ENCODE measurements around the gene BCAP31. TPM values are rescaled to one million over a fixed set of nuclear protein-coding genes. Genes with fewer than 3 reads are reported as not detected.

The BCAP31 gene
- total RNA-seq, 1 experiment from 2014 or later: 138 TPM

- H3K27ac ChIP-seq (ENCODE audit: insufficient read length, low read depth, low read length): no peak overlapping the region
- H3K23me2 ChIP-seq (ENCODE audit: insufficient read length, low read depth, low read length, poor library complexity, severe bottlenecking): peaks cover 4% of the 10 kb centered on the region
- peaks cover 10% of the 10 kb centered on the region; the same call in 1 of the 2 replicates for H3K79me2 ChIP-seq (ENCODE audit: insufficient read depth, low read length)
- H3K9ac ChIP-seq (ENCODE audit: extremely low read depth, insufficient read length, low read length): no peak overlapping the region
- H3K18ac ChIP-seq (ENCODE audit: insufficient read length, low read depth, low read length): no peak overlapping the region
- H3K56ac ChIP-seq (ENCODE audit: insufficient read length, low read depth, low read length): no peak overlapping the region
- TF ChIP-seq, protein P1, sequence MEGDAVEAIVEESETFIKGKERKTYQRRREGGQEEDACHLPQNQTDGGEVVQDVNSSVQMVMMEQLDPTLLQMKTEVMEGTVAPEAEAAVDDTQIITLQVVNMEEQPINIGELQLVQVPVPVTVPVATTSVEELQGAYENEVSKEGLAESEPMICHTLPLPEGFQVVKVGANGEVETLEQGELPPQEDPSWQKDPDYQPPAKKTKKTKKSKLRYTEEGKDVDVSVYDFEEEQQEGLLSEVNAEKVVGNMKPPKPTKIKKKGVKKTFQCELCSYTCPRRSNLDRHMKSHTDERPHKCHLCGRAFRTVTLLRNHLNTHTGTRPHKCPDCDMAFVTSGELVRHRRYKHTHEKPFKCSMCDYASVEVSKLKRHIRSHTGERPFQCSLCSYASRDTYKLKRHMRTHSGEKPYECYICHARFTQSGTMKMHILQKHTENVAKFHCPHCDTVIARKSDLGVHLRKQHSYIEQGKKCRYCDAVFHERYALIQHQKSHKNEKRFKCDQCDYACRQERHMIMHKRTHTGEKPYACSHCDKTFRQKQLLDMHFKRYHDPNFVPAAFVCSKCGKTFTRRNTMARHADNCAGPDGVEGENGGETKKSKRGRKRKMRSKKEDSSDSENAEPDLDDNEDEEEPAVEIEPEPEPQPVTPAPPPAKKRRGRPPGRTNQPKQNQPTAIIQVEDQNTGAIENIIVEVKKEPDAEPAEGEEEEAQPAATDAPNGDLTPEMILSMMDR (conservative IDR thresholded peaks at IDR 0.05): no peak
- H3K23ac ChIP-seq (ENCODE audit: insufficient read length, low read depth, low read length): no peak overlapping the region
- no peaks in the 10 kb centered on the region for H3K27me3 ChIP-seq (ENCODE audit: insufficient read depth, low read length)
- H4K91ac ChIP-seq (ENCODE audit: insufficient read length, low read depth, low read length): no peak overlapping the region
- no peak overlapping the region for H2AK5ac ChIP-seq (ENCODE audit: insufficient read length, low read length)
- H3K4me2 ChIP-seq (ENCODE audit: insufficient read depth, insufficient read length, low read length): no peak overlapping the region
- no peak overlapping the region for H3K14ac ChIP-seq (ENCODE audit: insufficient read depth, low read length)
- no CpG with 5 or more reads among the region's 35 CpGs for WGBS (ENCODE audit: extremely low coverage, insufficient read length, low lambda C conversion rate)
- no peak overlapping the region for H2BK12ac ChIP-seq (ENCODE audit: insufficient read length, low read depth, low read length)
- no peak overlapping the region for H3T11ph ChIP-seq (ENCODE audit: low read length)
- no peak overlapping the region for H2BK15ac ChIP-seq (ENCODE audit: low read depth, low read length)
- H4K20me1 ChIP-seq (ENCODE audit: control insufficient read depth, insufficient read depth, insufficient read length): no peaks in the 10 kb centered on the region
- Mint-ChIP-seq H3K4me1 (peaks cover 10 to 20% of the 10 kb centered on the region in 2 experiments), H3K36me3 (ENCODE audit: insufficient read depth in 1 of 3, low read depth in 3 of 3) (peaks cover 10 to 35% (median 32%) of the 10 kb centered on the region in 3 experiments; a peak in 6 of 7 replicates), H3K9me3 (peaks cover 55 to 68% of the 10 kb centered on the region in 2 experiments), H3K27me3 (ENCODE audit: low read depth) (no peaks in the 10 kb centered on the region), H3K4me3 (peak overlapping the region; percentile 3 to 50; a peak in 2 of 5 replicates), H3K27ac (peak overlapping the region in 2 of 3 experiments; percentile 44 to 74; a peak in 3 of 7 replicates)
- H3K4ac ChIP-seq (ENCODE audit: low read depth, low read length): no peak overlapping the region
- peak; percentile 82 for DNase-seq
- no peak overlapping the region for H2BK20ac ChIP-seq (ENCODE audit: low read depth, low read length, poor library complexity, severe bottlenecking)
- no peak overlapping the region for H2BK5ac ChIP-seq (ENCODE audit: insufficient read length, low read length)
- no peak overlapping the region for H4K5ac ChIP-seq (ENCODE audit: insufficient read length, low read depth, low read length)
- peaks cover 31% of the 10 kb centered on the region for H3K9me3 ChIP-seq (ENCODE audit: control insufficient read depth, low read depth, low read length)
- no peak overlapping the region for H2AFZ ChIP-seq (ENCODE audit: low read length)
- no peaks in the 10 kb centered on the region for H3K4me1 ChIP-seq (ENCODE audit: insufficient read depth, low read length)
- no peaks in the 10 kb centered on the region for H3K79me1 ChIP-seq (ENCODE audit: insufficient read depth, low read depth, low read length, poor library complexity, severe bottlenecking)
- no peak overlapping the region for H2BK120ac ChIP-seq (ENCODE audit: low read depth, low read length, poor library complexity, severe bottlenecking)
- H4K8ac ChIP-seq (replicated peaks; ENCODE audit: insufficient read length, low read depth, low read length): no peak overlapping the region
These were observed 2.3 kb upstream of the BCAP31 start for GRCh38 chrX:153726286-153727122.
